Esophagus muscularis mucosa (tissue), 4 donors: ENCODE results near the gene EPN1. TPM values are rescaled to one million over a fixed set of nuclear protein-coding genes. Genes with fewer than 3 reads are reported as not detected.
"Not testable (repeated sequence)": the region's sequence is repeated elsewhere in the genome, so short reads cannot be mapped to it uniquely, and the experiment has no call there.

ENCODE experiments used
- DNase-seq: peaks from one replicate; pipeline ENCODE4 v3.0.0-alpha.2; 2017; ENCODE audit errors: extremely low spot score
- H3K27ac ChIP-seq, 4 donors: fragments of 200-600 bp; sonication (generic); replicated peaks in 1 of 4; 1 replicate in 3 of 4; 2 replicates in 1 of 4; pipeline ENCODE4 v1.5.1; 2016 to 2019; ENCODE audit warnings: mild to moderate bottlenecking in 1 of 4
- H3K27me3 ChIP-seq, 4 donors: fragments of 200-600 bp; sonication (generic); one replicate each; pipeline versions ENCODE4 v1.5.1 to v1.6.0; 2016 to 2019
- H3K36me3 ChIP-seq, 4 donors: fragments of 200-600 bp; sonication (generic); one replicate each; pipeline ENCODE4 v1.5.1; 2016 to 2019
- H3K4me1 ChIP-seq, 4 donors: fragments of 200-600 bp; sonication (generic); one replicate each; pipeline ENCODE4 v1.5.1; 2016 to 2019
- H3K4me3 ChIP-seq, 4 donors: fragments of 200-600 bp; sonication (generic); 1 replicate in 2 of 4; 2 replicates in 2 of 4; pipeline ENCODE4 v1.5.1; 2016 to 2019; ENCODE audit warnings: mild to moderate bottlenecking in 4 of 4, moderate library complexity in 1 of 4
- H3K9me3 ChIP-seq, 4 donors: fragments of 200-600 bp; sonication (generic); 1 replicate in 3 of 4; 2 replicates in 1 of 4; pipeline ENCODE4 v1.5.1; 2016 to 2019
- CTCF ChIP-seq, 3 experiments: fragments of 200-600 bp in 2 of 3; fragments of 450-650 bp in 1 of 3; sonication (generic) in 2 of 3; IDR thresholded peaks; one replicate each; pipeline ENCODE4 v1.5.1; 2017 to 2019; ENCODE audit warnings: antibody characterized with exemption in 3 of 3, mild to moderate bottlenecking in 2 of 3, moderate library complexity in 1 of 3
- EP300 ChIP-seq: sonication (generic); formaldehyde crosslinking; IDR thresholded peaks from one replicate; pipeline ENCODE4 v1.6.1; 2017; ENCODE audit warnings: antibody characterized with exemption
- POLR2A ChIP-seq: fragments of 450-650 bp; IDR thresholded peaks from one replicate; pipeline ENCODE4 v1.6.1; 2017; ENCODE audit warnings: antibody characterized with exemption, moderate library complexity, mild to moderate bottlenecking, low read depth
- POLR2AphosphoS5 ChIP-seq, 2 donors: sonication (generic); formaldehyde crosslinking; IDR thresholded peaks; one replicate each; pipeline ENCODE4 v1.6.1; 2017; ENCODE audit warnings: antibody characterized with exemption in 2 of 2
- WGBS: methylation state at CpG from one replicate; pipeline ENCODE4 v1.1.5; 2018; 5-methylcytosine and 5-hydroxymethylcytosine counted together
- intact Hi-C: fragments of 100-400 bp; cut with DNase I; formaldehyde crosslinking; loops from one replicate; pipeline ENCODE4 v1.15.1; 2023
- total RNA-seq, 4 donors: library from RNA; depleted of rRNA; stranded (reverse); fragments of >200 nt; gene quantifications; one replicate each; pipeline versions ENCODE4 v1.1.0 to v1.2.1, GENCODE V29; 2016

The EPN1 gene
- total RNA-seq, 4 donors from 2014 or later, result 30.7 to 176 (median 104) TPM

GRCh38 chr19:55720801-55721200 lies 45.8 kb downstream of the EPN1 start:
- H3K4me1 ChIP-seq, result no peaks in the 10 kb centered on the region
- no peaks in the 10 kb centered on the region for H3K36me3 ChIP-seq
- 92% methylated on average over 3 of the region's 3 CpGs for WGBS
- H3K9me3 ChIP-seq, result peaks cover 0 to 9% (median 3%) of the 10 kb centered on the region in 4 donors
- no peak for DNase-seq
- H3K27ac ChIP-seq, result no peak overlapping the region
- H3K4me3 ChIP-seq, result no peak overlapping the region
- peaks cover 0 to 61% (median 15%) of the 10 kb centered on the region in 4 donors for H3K27me3 ChIP-seq
- intact Hi-C loops, result no loop called here
- TF ChIP-seq EP300 (no peak), POLR2AphosphoS5 (IDR thresholded peaks at IDR 0.05) (no peak), POLR2A (no peak), CTCF (IDR thresholded peaks at IDR 0.05) (no peak)

GRCh38 chr19:55723491-55723890 lies 48.5 kb downstream of the EPN1 start:
- DNase-seq, result no peak
- no peak overlapping the region for H3K27ac ChIP-seq
- H3K9me3 ChIP-seq, result peaks cover 0 to 9% (median 3%) of the 10 kb centered on the region in 4 donors
- intact Hi-C loops, result no loop called here
- H3K4me3 ChIP-seq, result no peak overlapping the region
- WGBS, result 81% methylated on average over 8 of the region's 8 CpGs
- H3K27me3 ChIP-seq, result peaks cover 0 to 38% (median 12%) of the 10 kb centered on the region in 4 donors
- no peaks in the 10 kb centered on the region for H3K36me3 ChIP-seq
- TF ChIP-seq CTCF (IDR thresholded peaks at IDR 0.05), result no peak
- no peak for TF ChIP-seq POLR2AphosphoS5 (IDR thresholded peaks at IDR 0.05)
- no peak for TF ChIP-seq EP300
- TF ChIP-seq POLR2A, result no peak
- H3K4me1 ChIP-seq, result no peaks in the 10 kb centered on the region

- H3K27ac ChIP-seq, H3K9me3 ChIP-seq, H3K27me3 ChIP-seq, intact Hi-C loops, H3K4me3 ChIP-seq, DNase-seq, H3K36me3 ChIP-seq, H3K4me1 ChIP-seq: not testable (repeated sequence)
- 80% methylated on average over 2 of the region's 2 CpGs for WGBS
Measured at GRCh38 chr19:55730378-55730777, 55.4 kb downstream of the EPN1 start.

GRCh38 chr19:55738302-55738701 lies 63.3 kb downstream of the EPN1 start, which contains the start of gene NLRP9:
NLRP9 (minus strand) TSS chr19:55738402; CDS start chr19:55738374, 28 bp downstream.
- intact Hi-C loops, result no loop called here
- Histone ChIP-seq H3K9me3 (no peaks in the 10 kb centered on the region), H3K36me3 (no peaks in the 10 kb centered on the region), H3K27ac (no peak within 1 kb of the TSS), H3K4me3 (no peak within 1 kb of the TSS), H3K27me3 (peaks cover 0 to 11% (median 0%) of the 10 kb centered on the region in 4 donors), H3K4me1 (no peaks in the 10 kb centered on the region)
- TF ChIP-seq CTCF (IDR thresholded peaks at IDR 0.05) (no peak), POLR2AphosphoS5 (IDR thresholded peaks at IDR 0.05) (no peak), POLR2A (no peak), EP300 (no peak)
- DNase-seq, result no peak
- WGBS, result 84% methylated on average over 3 of the region's 3 CpGs

GRCh38 chr19:55750715-55751114 lies 75.7 kb downstream of the EPN1 start:
- DNase-seq, result no peak
- Histone ChIP-seq H3K27ac (no peak overlapping the region), H3K9me3 (peaks cover 0 to 2% (median 0%) of the 10 kb centered on the region in 4 donors), H3K4me3 (no peak overlapping the region), H3K36me3 (no peaks in the 10 kb centered on the region), H3K4me1 (no peaks in the 10 kb centered on the region), H3K27me3 (peaks cover 0 to 10% (median 0%) of the 10 kb centered on the region in 4 donors)
- intact Hi-C loops, result no loop called here
- WGBS, result 82% methylated on average over 6 of the region's 6 CpGs
- no peak for TF ChIP-seq EP300

- Histone ChIP-seq H3K4me3 (no peak overlapping the region), H3K27me3 (peaks cover 0 to 12% (median 0%) of the 10 kb centered on the region in 4 donors), H3K27ac (no peak overlapping the region), H3K36me3 (no peaks in the 10 kb centered on the region), H3K9me3 (no peaks in the 10 kb centered on the region), H3K4me1 (no peaks in the 10 kb centered on the region)
- TF ChIP-seq POLR2AphosphoS5 (IDR thresholded peaks at IDR 0.05), result no peak
- TF ChIP-seq EP300, result no peak
- no peak for TF ChIP-seq CTCF (IDR thresholded peaks at IDR 0.05)
- TF ChIP-seq POLR2A, result no peak
- intact Hi-C loops, result no loop called here
- WGBS, result 55% methylated on average over 3 of the region's 3 CpGs
- no peak for DNase-seq
Measured at GRCh38 chr19:55753401-55753800, 78.4 kb downstream of the EPN1 start.

GRCh38 chr19:55756808-55757207 lies 81.8 kb downstream of the EPN1 start:
- not testable (repeated sequence) for DNase-seq, H3K27ac ChIP-seq, H3K4me3 ChIP-seq, H3K9me3 ChIP-seq, H3K36me3 ChIP-seq, H3K4me1 ChIP-seq
- WGBS, result 55% methylated on average over 4 of the region's 4 CpGs
- H3K27me3 ChIP-seq, result peaks cover 0 to 12% (median 0%) of the 10 kb centered on the region in 4 donors
- intact Hi-C loops, result loop anchor here (1.0 kb wide), 1 partner anchor 9 kb away; no protein-coding TSS in a partner anchor

GRCh38 chr19:55758797-55759196 lies 83.8 kb downstream of the EPN1 start, which contains the start of gene RFPL4A:
RFPL4A (plus strand) TSS chr19:55759097; CDS start chr19:55761801, 2,704 bp downstream.
- H3K27me3 ChIP-seq, H3K4me1 ChIP-seq, H3K36me3 ChIP-seq, H3K27ac ChIP-seq, DNase-seq, H3K9me3 ChIP-seq, intact Hi-C loops, H3K4me3 ChIP-seq: not testable (repeated sequence)
- WGBS, result 82% methylated on average over 3 of the region's 3 CpGs
